Body of pancreas (tissue), 4 donors: ENCODE measurements around the gene CCNI2.

Source experiments
- POLR2A ChIP-seq, 3 donors: fragments of 450-650 bp; IDR thresholded peaks; one replicate each; pipeline ENCODE4 v1.6.1; 2016; ENCODE audit warnings: antibody characterized with exemption in 3 of 3, mild to moderate bottlenecking in 2 of 3
- TF ChIP-seq, protein P1 (sequence below), 7 experiments: fragments of 450-650 bp in 4 of 7; fragments of 200-600 bp in 3 of 7; sonication (generic) in 3 of 7; IDR thresholded peaks; one replicate each; pipeline ENCODE4 v1.5.1; 2016 to 2019; ENCODE audit warnings: antibody characterized with exemption in 7 of 7

DNA sequence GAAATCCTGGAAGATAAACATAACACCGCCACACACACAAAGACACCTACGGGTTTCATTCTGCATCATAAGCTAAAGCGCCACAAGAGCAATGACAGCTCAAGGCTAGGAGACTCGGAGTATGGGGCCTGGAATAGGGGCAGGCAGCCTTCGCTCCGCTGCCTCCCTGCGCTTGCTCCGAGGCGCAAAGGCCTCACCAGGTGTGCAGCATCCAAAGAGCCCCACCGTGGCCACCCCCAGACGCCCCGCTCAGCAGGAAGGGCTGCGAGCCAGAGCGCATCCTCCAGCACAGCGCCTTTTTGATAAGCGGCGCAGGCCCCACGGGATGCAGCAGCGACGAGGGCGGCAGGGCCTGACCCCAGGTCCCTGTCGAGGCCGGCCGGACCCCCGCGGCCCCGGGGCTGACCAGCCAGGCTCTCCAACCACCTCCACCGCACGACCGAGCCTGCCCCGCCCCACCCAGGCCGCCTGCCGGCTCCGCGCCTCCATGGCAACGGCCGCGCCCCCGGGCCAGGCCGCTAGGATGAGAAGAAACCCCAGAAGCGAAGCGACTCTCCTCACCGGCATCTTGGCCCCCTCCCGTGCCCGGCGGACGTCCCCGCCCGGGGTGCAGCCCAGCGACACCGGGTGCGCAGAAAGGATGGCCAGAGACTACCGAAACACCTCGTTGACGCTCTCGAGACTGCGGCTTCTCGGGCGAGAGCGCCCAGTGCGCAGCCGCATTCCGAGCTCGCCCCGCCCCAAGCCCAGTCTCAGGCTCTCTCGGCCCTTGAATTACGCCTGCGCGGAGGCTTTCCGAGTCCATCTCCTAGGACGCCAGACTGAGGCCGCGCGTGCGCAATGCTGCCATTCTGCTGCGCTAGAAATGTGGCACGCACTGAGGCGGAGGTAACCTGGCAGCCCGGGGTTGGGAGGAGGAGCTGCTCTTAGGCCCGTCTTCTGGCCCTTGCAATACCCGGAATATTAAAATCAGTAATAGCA is 10.1 kb upstream of the CCNI2 start, which contains the start of gene KIF3A:
- TF ChIP-seq, protein P1, sequence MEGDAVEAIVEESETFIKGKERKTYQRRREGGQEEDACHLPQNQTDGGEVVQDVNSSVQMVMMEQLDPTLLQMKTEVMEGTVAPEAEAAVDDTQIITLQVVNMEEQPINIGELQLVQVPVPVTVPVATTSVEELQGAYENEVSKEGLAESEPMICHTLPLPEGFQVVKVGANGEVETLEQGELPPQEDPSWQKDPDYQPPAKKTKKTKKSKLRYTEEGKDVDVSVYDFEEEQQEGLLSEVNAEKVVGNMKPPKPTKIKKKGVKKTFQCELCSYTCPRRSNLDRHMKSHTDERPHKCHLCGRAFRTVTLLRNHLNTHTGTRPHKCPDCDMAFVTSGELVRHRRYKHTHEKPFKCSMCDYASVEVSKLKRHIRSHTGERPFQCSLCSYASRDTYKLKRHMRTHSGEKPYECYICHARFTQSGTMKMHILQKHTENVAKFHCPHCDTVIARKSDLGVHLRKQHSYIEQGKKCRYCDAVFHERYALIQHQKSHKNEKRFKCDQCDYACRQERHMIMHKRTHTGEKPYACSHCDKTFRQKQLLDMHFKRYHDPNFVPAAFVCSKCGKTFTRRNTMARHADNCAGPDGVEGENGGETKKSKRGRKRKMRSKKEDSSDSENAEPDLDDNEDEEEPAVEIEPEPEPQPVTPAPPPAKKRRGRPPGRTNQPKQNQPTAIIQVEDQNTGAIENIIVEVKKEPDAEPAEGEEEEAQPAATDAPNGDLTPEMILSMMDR (IDR thresholded peaks at IDR 0.05) = peak in 4 of 7 experiments; percentile 38 to 49 (median 43)
- peak in 2 of 3 donors; percentile 58 to 59 for TF ChIP-seq POLR2A (IDR thresholded peaks at IDR 0.05)
